Effector memory CD4-positive, alpha-beta T cell (primary cell): Measurements from ENCODE around the gene CDH13.

Source experiments
- DNase-seq, 3 donors: peaks; one replicate each; pipeline ENCODE4 v3.0.0-alpha.2; 2020
- H3K27ac ChIP-seq: 2 replicates; pipeline ENCODE4 v1.7.0; 2013; ENCODE audit warnings: mild to moderate bottlenecking, low read length, moderate library complexity; ENCODE audit not compliant: insufficient read depth, poor library complexity, severe bottlenecking
- H3K27me3 ChIP-seq: replicated peaks from 2 replicates; pipeline ENCODE4 v1.7.0; 2013; ENCODE audit warnings: mild to moderate bottlenecking, low read length; ENCODE audit not compliant: insufficient read depth, control insufficient read depth, poor library complexity, severe bottlenecking
- H3K36me3 ChIP-seq: 2 replicates; pipeline ENCODE4 v1.7.0; 2013; ENCODE audit warnings: mild to moderate bottlenecking, low read length, moderate library complexity; ENCODE audit not compliant: control insufficient read depth, insufficient read depth
- H3K4me1 ChIP-seq: 2 replicates; pipeline ENCODE4 v1.7.0; 2013; ENCODE audit warnings: low read length, mild to moderate bottlenecking; ENCODE audit not compliant: control insufficient read depth, insufficient read depth, poor library complexity, severe bottlenecking
- H3K4me3 ChIP-seq: 2 replicates; pipeline ENCODE4 v1.7.0; 2013; ENCODE audit warnings: low read length, low read depth, mild to moderate bottlenecking; ENCODE audit not compliant: insufficient read depth, poor library complexity, severe bottlenecking
- H3K9me3 ChIP-seq: 2 replicates; pipeline ENCODE4 v1.7.0; 2013; ENCODE audit warnings: mild to moderate bottlenecking, low read length, moderate library complexity; ENCODE audit not compliant: control insufficient read depth

Gene CDH13

DNA sequence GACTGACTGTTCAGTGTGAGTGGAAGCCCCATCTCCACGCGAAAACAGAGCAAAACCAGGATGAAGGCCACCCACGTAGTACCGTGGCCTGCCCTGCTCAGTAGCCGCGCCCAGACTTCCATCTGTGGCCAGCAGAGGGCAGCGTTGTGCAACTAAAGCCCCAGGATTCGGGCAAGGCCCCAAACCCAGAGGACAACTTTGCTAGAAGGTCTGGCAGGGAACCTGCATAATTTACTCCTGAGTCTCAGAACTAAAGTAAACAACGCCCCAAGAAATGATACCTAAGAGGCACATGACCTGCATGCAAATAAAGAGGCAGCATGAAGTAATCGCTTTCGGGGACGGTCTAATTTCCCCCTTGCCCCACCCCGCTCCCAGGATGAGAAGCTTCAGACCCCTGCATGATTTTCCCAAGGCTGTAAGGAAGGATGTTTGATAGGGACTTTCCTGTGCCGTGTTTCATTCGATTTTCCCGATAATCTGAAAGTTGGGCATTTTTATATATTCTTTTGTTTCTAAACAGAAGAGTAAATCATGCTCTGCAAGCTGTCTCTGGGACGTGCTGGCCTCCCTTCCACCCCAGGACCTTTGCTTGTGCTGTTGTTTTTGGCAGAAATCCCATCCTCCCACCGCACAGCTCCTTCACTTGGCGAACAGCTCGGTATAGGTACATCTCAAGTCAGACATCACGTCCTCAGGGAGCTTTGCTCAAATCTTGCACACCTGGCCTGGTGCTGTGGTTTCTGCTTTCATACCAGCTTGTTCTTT is 1199.6 kb downstream of the CDH13 start:
- H3K4me1 ChIP-seq = no peaks in the 10 kb centered on the region
- H3K4me3 ChIP-seq = no peak overlapping the region
- H3K9me3 ChIP-seq = no peaks in the 10 kb centered on the region
- H3K27ac ChIP-seq = no peak overlapping the region
- H3K27me3 ChIP-seq = no peaks in the 10 kb centered on the region
- H3K36me3 ChIP-seq = no peaks in the 10 kb centered on the region
- peak; percentile 37 to 56 (median 47) for DNase-seq

GRCh38 chr16:83830091-83830768 is 1203.5 kb downstream of the CDH13 start:
- Histone ChIP-seq H3K9me3 (no peaks in the 10 kb centered on the region), H3K4me1 (no peaks in the 10 kb centered on the region), H3K36me3 (no peaks in the 10 kb centered on the region), H3K27ac (no peak overlapping the region), H3K4me3 (no peak overlapping the region), H3K27me3 (no peaks in the 10 kb centered on the region)
- no peak for DNase-seq

DNA sequence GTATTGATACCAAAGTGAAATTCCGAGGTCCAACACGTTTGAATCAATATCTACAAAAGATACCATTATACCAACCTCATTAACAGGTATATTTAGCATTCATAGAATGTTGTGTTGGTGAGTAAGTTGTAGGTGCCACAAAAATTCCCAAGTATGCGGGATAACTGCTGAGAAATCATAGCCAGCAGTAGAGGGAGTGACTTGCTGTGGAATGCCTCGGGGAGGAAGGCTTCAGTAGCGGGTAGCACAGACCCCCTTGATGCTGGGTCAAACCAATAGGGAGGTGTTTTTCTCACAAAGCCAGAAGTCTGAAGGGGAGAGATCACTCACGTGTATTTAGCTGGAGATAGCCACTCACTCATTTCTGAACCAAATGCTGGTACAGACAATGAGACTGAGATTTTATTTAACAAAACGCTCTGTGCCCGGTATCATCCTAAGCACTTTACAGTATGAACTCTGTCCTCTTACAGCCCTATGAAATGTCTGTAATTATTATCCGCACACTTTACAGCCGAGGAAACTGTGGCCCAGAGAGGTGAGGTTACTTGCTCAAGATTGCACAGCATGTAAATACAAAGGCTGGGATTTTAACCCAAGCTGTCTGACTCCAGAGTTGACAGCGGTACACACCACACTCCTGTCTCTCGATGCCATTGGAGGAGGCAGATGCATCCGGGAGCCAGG is 1204.1 kb downstream of the CDH13 start:
- no peak for DNase-seq
- H3K27ac ChIP-seq = no peak overlapping the region
- no peaks in the 10 kb centered on the region for H3K4me1 ChIP-seq
- no peak overlapping the region for H3K4me3 ChIP-seq
- no peaks in the 10 kb centered on the region for H3K27me3 ChIP-seq
- no peaks in the 10 kb centered on the region for H3K9me3 ChIP-seq
- no peaks in the 10 kb centered on the region for H3K36me3 ChIP-seq

- Histone ChIP-seq H3K27ac (no peak overlapping the region), H3K4me1 (peaks cover 4% of the 10 kb centered on the region), H3K27me3 (no peaks in the 10 kb centered on the region), H3K36me3 (no peaks in the 10 kb centered on the region), H3K9me3 (no peaks in the 10 kb centered on the region), H3K4me3 (no peak overlapping the region)
- no peak for DNase-seq
These were observed 1204.8 kb downstream of the CDH13 start for GRCh38 chr16:83831456-83831987.

GRCh38 chr16:83833921-83834320 is 1207.2 kb downstream of the CDH13 start:
- no peaks in the 10 kb centered on the region for H3K27me3 ChIP-seq
- DNase-seq = no peak
- no peak overlapping the region for H3K27ac ChIP-seq
- no peak overlapping the region for H3K4me3 ChIP-seq
- no peaks in the 10 kb centered on the region for H3K9me3 ChIP-seq
- no peaks in the 10 kb centered on the region for H3K36me3 ChIP-seq
- peaks cover 4% of the 10 kb centered on the region for H3K4me1 ChIP-seq

DNA sequence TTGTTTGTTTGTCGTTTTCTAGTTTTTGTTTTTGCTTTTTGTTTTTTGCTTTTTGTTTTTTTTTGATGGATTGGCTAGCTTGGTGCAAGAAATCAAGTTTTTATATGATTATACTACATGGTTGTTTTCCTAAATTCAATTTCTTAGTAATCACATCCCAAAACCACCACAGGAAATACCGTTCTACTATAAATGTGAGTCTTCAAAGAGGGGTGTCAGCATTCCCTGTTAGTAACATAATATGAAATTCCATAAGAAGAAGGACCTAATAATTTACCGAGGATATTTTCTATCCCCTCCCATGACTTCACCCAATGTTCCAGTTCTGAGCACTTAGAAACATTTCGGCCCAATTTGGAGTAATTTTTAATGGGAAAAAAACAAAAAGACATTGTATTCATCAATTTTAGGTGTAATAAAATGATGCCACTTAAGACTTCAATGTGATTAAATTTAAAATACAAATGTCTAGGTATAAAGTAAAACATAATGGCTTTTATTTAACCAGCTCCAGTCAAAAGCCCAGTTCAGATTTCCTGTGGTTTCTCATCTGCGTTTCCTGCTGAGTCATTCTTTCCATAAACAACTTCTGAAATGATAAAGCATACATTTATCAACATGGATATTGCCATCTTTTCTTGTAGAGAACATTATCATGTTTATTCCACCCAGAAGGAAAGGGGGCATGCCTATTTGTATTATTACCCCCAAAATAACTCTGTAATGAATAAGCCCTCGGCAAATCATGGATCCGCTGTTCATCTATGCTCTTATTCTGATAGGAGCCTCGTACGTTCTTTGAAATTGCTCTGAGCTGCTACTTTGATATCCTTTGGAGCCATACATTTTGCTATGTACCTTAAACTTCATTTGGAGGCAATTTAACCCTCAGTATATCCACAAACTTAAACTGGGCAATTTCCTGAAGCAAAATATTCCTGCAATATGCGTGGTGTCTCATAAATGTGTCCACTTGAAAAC is 1209.1 kb downstream of the CDH13 start:
- Histone ChIP-seq H3K4me1 (peaks cover 4% of the 10 kb centered on the region), H3K9me3 (no peaks in the 10 kb centered on the region), H3K36me3 (no peaks in the 10 kb centered on the region), H3K27me3 (no peaks in the 10 kb centered on the region), H3K4me3 (no peak overlapping the region), H3K27ac (no peak overlapping the region)
- DNase-seq = no peak

- Histone ChIP-seq H3K4me1 (peaks cover 4% of the 10 kb centered on the region), H3K9me3 (no peaks in the 10 kb centered on the region), H3K4me3 (no peak overlapping the region), H3K27ac (no peak overlapping the region), H3K36me3 (no peaks in the 10 kb centered on the region), H3K27me3 (no peaks in the 10 kb centered on the region)
- DNase-seq = no peak
These were observed 1210.8 kb downstream of the CDH13 start for GRCh38 chr16:83837566-83837965.

DNA sequence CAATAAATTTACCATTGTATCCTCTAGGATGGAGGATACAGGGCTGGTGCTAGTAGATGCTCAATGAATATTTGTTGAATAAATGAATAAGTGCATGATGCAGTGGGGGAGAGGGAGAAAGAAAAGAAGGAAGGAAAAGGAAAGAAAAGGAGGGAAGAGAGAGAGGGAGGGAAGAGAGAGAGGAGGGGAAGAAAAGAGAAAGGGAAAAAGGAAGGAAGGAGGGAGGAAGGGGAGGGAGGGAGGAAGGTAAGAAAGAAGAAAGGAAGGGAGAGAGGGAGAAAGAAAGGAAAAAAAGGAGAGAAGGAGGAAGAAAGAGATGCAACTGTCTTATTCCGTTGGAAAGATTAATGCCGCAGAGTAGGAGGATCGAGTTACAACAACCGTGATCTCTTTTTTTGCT is 1211.4 kb downstream of the CDH13 start:
- H3K4me1 ChIP-seq = peaks cover 4% of the 10 kb centered on the region
- no peak overlapping the region for H3K27ac ChIP-seq
- no peak for DNase-seq
- no peak overlapping the region for H3K4me3 ChIP-seq
- H3K27me3 ChIP-seq = no peaks in the 10 kb centered on the region
- H3K9me3 ChIP-seq = no peaks in the 10 kb centered on the region
- no peaks in the 10 kb centered on the region for H3K36me3 ChIP-seq

GRCh38 chr16:83839561-83839960 is 1212.8 kb downstream of the CDH13 start:
- H3K36me3 ChIP-seq = no peaks in the 10 kb centered on the region
- H3K27ac ChIP-seq = no peak overlapping the region
- H3K27me3 ChIP-seq = no peaks in the 10 kb centered on the region
- H3K4me1 ChIP-seq = peaks cover 4% of the 10 kb centered on the region
- H3K4me3 ChIP-seq = no peak overlapping the region
- H3K9me3 ChIP-seq = no peaks in the 10 kb centered on the region
- DNase-seq = no peak
